Fibroblast of lung (primary cell): ENCODE results near the gene BCO2. TPM values are rescaled to one million over a fixed set of nuclear protein-coding genes. Genes with fewer than 3 reads are reported as not detected.

ENCODE experiments used
- DNase-seq, 2 donors: peaks; one replicate each; pipeline versions ENCODE4 v3.0.0 to v3.0.0-alpha.2; 2010; ENCODE audit warnings: low read depth in 2 of 2
- H2AFZ ChIP-seq: 2 replicates; pipeline ENCODE4 v1.5.1; 2012; ENCODE audit warnings: low read length, control low read depth, inconsistent platforms
- H3K27ac ChIP-seq: 2 replicates; pipeline ENCODE4 v1.5.1; 2011; ENCODE audit warnings: low read length, control low read depth; ENCODE audit not compliant: insufficient read depth
- H3K27me3 ChIP-seq: 2 replicates; pipeline ENCODE4 v1.5.1; 2011; ENCODE audit warnings: mild to moderate bottlenecking, low read length; ENCODE audit not compliant: control insufficient read depth, insufficient read depth
- H3K36me3 ChIP-seq: 2 replicates; pipeline ENCODE4 v1.5.1; 2011; ENCODE audit warnings: low read length; ENCODE audit not compliant: control insufficient read depth, insufficient read depth
- H3K4me1 ChIP-seq: 2 replicates; pipeline ENCODE4 v1.5.1; 2011; ENCODE audit warnings: low read length; ENCODE audit not compliant: control insufficient read depth, insufficient read depth; ENCODE audit errors: extremely low read depth
- H3K4me2 ChIP-seq: 2 replicates; pipeline ENCODE4 v1.5.1; 2011; ENCODE audit warnings: low read length, control low read depth; ENCODE audit not compliant: insufficient read depth; ENCODE audit errors: extremely low read depth
- H3K4me3 ChIP-seq, 4 experiments: fragments of 200-600 bp in 1 of 4; sonication (generic) in 1 of 4; replicated peaks in 1 of 4; 2 replicates each; pipeline ENCODE4 v1.5.1; 2011 to 2016; ENCODE audit warnings: low read length in 4 of 4, low read depth in 3 of 4, mild to moderate bottlenecking in 3 of 4, control low read depth in 2 of 4, inconsistent platforms in 1 of 4, mixed read lengths in 1 of 4; ENCODE audit not compliant: insufficient read depth in 1 of 4; ENCODE audit errors: control extremely low read depth in 1 of 4
- H3K79me2 ChIP-seq: 2 replicates; pipeline ENCODE4 v1.5.1; 2012; ENCODE audit warnings: mild to moderate bottlenecking, low read length, inconsistent platforms; ENCODE audit not compliant: control insufficient read depth, insufficient read depth
- H3K9ac ChIP-seq: 2 replicates; pipeline ENCODE4 v1.5.1; 2011; ENCODE audit warnings: mild to moderate bottlenecking, low read length, control low read depth; ENCODE audit not compliant: insufficient read depth
- H3K9me3 ChIP-seq: 2 replicates; pipeline ENCODE4 v1.5.1; 2012; ENCODE audit warnings: low read depth, low read length; ENCODE audit not compliant: control insufficient read depth, insufficient read depth
- H4K20me1 ChIP-seq: 2 replicates; pipeline ENCODE4 v1.5.1; 2011; ENCODE audit warnings: low read length; ENCODE audit not compliant: control insufficient read depth, insufficient read depth; ENCODE audit errors: extremely low read depth
- EZH2 ChIP-seq: IDR thresholded peaks from 2 replicates; pipeline ENCODE4 v1.5.1; 2012; ENCODE audit warnings: low read length, control low read depth, mild to moderate bottlenecking; ENCODE audit errors: missing control alignments
- polyA plus RNA-seq, 2 donors: library from polyadenylated mRNA; depleted of rRNA in 1 of 2; stranded (reverse) in 1 of 2; unstranded in 1 of 2; fragments of >200 nt; gene quantifications; 2 replicates each; pipeline ENCODE4 v1.2.1, GENCODE V29; 2011 to 2012; ENCODE audit warnings: missing spikeins in 1 of 2
- total RNA-seq: library from RNA; depleted of rRNA; stranded (reverse); fragments of >200 nt; gene quantifications from 2 replicates; pipeline ENCODE4 v1.2.1, GENCODE V29; 2014
- TF ChIP-seq, protein P1 (sequence below), 2 donors: IDR thresholded peaks in 1 of 2; conservative IDR thresholded peaks in 1 of 2; 1 replicate in 1 of 2; 2 replicates in 1 of 2; pipeline ENCODE4 v1.5.1; 2011 to 2012; ENCODE audit warnings: low read length in 2 of 2, control low read depth in 1 of 2, inconsistent platforms in 1 of 2, low read depth in 1 of 2, mild to moderate bottlenecking in 1 of 2

The BCO2 gene
- total and polyA plus RNA-seq, 2 donors (not counting 1 experiment from before 2014, with no cell fraction given): 0.42 to 2.1 TPM

- no peaks in the 10 kb centered on the region for H3K36me3 ChIP-seq
- no peaks in the 10 kb centered on the region for H3K9me3 ChIP-seq
- H3K9ac ChIP-seq: no peak overlapping the region
- no peaks in the 10 kb centered on the region for H3K27me3 ChIP-seq
- DNase-seq: no peak
- H4K20me1 ChIP-seq: no peaks in the 10 kb centered on the region
- no peaks in the 10 kb centered on the region for H3K79me2 ChIP-seq
- no peak overlapping the region for H2AFZ ChIP-seq
- H3K4me2 ChIP-seq: no peak overlapping the region
- H3K4me3 ChIP-seq: no peak overlapping the region
- no peak overlapping the region for H3K27ac ChIP-seq
- H3K4me1 ChIP-seq: peaks cover 6% of the 10 kb centered on the region
- no peak for TF ChIP-seq EZH2
- TF ChIP-seq, protein P1, sequence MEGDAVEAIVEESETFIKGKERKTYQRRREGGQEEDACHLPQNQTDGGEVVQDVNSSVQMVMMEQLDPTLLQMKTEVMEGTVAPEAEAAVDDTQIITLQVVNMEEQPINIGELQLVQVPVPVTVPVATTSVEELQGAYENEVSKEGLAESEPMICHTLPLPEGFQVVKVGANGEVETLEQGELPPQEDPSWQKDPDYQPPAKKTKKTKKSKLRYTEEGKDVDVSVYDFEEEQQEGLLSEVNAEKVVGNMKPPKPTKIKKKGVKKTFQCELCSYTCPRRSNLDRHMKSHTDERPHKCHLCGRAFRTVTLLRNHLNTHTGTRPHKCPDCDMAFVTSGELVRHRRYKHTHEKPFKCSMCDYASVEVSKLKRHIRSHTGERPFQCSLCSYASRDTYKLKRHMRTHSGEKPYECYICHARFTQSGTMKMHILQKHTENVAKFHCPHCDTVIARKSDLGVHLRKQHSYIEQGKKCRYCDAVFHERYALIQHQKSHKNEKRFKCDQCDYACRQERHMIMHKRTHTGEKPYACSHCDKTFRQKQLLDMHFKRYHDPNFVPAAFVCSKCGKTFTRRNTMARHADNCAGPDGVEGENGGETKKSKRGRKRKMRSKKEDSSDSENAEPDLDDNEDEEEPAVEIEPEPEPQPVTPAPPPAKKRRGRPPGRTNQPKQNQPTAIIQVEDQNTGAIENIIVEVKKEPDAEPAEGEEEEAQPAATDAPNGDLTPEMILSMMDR (conservative IDR thresholded peaks at IDR 0.05 in 1 of 2, IDR thresholded peaks at IDR 0.05 in 1 of 2; ENCODE audit: low read depth in 1 of 2, low read length in 2 of 2): no peak
These were observed 40.3 kb downstream of the BCO2 start for GRCh38 chr11:112215621-112216020.

GRCh38 chr11:112216561-112217105, 41.3 kb downstream of the BCO2 start:
- Histone ChIP-seq H3K27ac (no peak overlapping the region), H3K9ac (no peak overlapping the region), H3K9me3 (no peaks in the 10 kb centered on the region), H3K79me2 (no peaks in the 10 kb centered on the region), H3K4me2 (no peak overlapping the region), H3K27me3 (no peaks in the 10 kb centered on the region), H3K4me3 (no peak overlapping the region), H4K20me1 (no peaks in the 10 kb centered on the region), H2AFZ (no peak overlapping the region), H3K4me1 (peaks cover 6% of the 10 kb centered on the region), H3K36me3 (no peaks in the 10 kb centered on the region)
- TF ChIP-seq EZH2: no peak
- TF ChIP-seq, protein P1 (conservative IDR thresholded peaks at IDR 0.05 in 1 of 2, IDR thresholded peaks at IDR 0.05 in 1 of 2; ENCODE audit: low read depth in 1 of 2, low read length in 2 of 2): no peak
- peak; percentile 30 to 86 for DNase-seq

DNA sequence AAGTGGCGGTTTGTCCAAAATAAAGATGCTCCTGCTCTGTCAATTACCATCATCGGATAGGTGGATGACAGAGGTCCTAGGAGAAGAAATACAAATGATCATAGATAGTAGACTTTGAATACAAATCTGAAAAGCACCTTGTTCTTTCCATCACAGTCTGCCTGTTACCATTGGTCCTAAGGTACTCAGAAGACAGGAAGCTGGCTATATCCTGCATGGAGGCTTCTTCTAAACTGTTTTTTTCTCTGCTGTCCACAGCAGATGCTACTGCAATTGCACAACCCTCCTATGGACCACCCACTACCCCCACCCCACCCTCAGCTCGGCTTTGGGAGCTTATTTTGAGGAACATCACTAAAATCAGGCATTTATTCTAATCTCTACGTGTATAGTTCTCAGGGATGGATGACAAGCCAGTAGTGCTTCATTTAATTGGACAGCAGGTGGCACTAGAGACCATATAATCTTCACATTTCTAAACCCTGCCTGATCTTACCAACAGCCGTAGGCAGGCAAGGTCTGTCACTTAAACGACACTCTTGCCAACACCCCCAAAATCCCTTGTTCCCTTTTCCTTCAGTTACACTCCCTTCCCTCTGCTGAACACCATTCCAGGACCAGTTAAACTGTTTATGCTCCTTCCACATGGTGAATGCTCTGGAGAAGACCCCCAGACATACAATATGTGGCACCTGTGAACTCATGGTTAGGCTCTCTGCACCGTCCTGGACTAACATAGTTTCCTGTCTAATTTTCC, 44.3 kb downstream of the BCO2 start:
- Histone ChIP-seq H3K9ac (no peak overlapping the region), H2AFZ (peak overlapping the region; percentile 5), H3K79me2 (no peaks in the 10 kb centered on the region), H3K27me3 (no peaks in the 10 kb centered on the region), H4K20me1 (no peaks in the 10 kb centered on the region), H3K4me3 (no peak overlapping the region), H3K36me3 (no peaks in the 10 kb centered on the region), H3K9me3 (no peaks in the 10 kb centered on the region), H3K4me1 (peaks cover 4% of the 10 kb centered on the region), H3K27ac (no peak overlapping the region), H3K4me2 (no peak overlapping the region)
- peak; percentile 57 to 86 for DNase-seq
- TF ChIP-seq EZH2: no peak
- TF ChIP-seq, protein P1 (conservative IDR thresholded peaks at IDR 0.05 in 1 of 2, IDR thresholded peaks at IDR 0.05 in 1 of 2; ENCODE audit: low read depth in 1 of 2, low read length in 2 of 2): peak; percentile 71 to 73
